Neutrophil (primary cell): Measurements from ENCODE around the gene ELK3.

Experiments used
- H3K27ac ChIP-seq: fragments of 200-600 bp; sonication (generic); 2 replicates; pipeline ENCODE4 v1.5.1; 2016; ENCODE audit warnings: mild to moderate bottlenecking, moderate library complexity
- H3K27me3 ChIP-seq: fragments of 200-600 bp; sonication (generic); 2 replicates; pipeline ENCODE4 v1.6.0; 2016; ENCODE audit warnings: mild to moderate bottlenecking
- H3K36me3 ChIP-seq: fragments of 200-600 bp; sonication (generic); 2 replicates; pipeline ENCODE4 v1.5.1; 2017
- H3K4me1 ChIP-seq, 2 experiments: fragments of 200-600 bp in 1 of 2; sonication (generic) in 1 of 2; 1 replicate in 1 of 2; 2 replicates in 1 of 2; pipeline versions ENCODE4 v1.5.1 to v1.6.1; 2013 to 2016; ENCODE audit warnings: low read depth in 1 of 2, low read length in 1 of 2, mild to moderate bottlenecking in 1 of 2, moderate library complexity in 1 of 2; ENCODE audit not compliant: control insufficient read depth in 1 of 2, insufficient read depth in 1 of 2
- H3K4me3 ChIP-seq, 2 experiments: fragments of 200-600 bp in 1 of 2; sonication (generic) in 1 of 2; 1 replicate in 1 of 2; 2 replicates in 1 of 2; pipeline ENCODE4 v1.5.1; 2013 to 2016; ENCODE audit warnings: low read depth in 1 of 2, low read length in 1 of 2, mild to moderate bottlenecking in 1 of 2, moderate library complexity in 1 of 2
- H3K9me3 ChIP-seq: fragments of 200-600 bp; sonication (generic); 2 replicates; pipeline ENCODE4 v1.5.1; 2016
- TF ChIP-seq, protein P1 (sequence below): fragments of 200-600 bp; sonication (generic); IDR thresholded peaks from 2 replicates; pipeline ENCODE4 v1.5.1; 2016; ENCODE audit warnings: antibody characterized with exemption

ELK3 gene

DNA sequence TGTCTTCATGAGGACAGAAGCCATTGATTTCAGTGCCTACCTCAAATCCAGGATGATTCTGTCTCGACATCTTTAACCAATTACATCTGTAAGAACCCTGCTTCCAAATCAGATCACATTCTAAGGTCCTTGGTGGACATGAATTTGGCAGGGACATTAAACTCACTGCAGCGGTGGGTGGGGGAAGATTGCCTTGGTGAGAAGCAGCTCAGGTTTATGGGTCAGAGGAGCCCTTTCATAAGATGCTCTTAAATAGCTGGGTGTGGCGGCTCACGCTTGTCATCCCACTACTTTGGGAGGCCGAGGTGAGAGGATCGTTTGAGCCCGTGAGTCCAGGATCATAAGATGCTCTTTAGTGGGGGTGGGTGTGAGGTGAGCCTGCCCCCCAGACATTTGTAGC, 42.9 kb downstream of the ELK3 start:
- Histone ChIP-seq H3K4me1 (peaks cover 6 to 7% of the 10 kb centered on the region in 2 experiments), H3K36me3 (no peaks in the 10 kb centered on the region)

DNA sequence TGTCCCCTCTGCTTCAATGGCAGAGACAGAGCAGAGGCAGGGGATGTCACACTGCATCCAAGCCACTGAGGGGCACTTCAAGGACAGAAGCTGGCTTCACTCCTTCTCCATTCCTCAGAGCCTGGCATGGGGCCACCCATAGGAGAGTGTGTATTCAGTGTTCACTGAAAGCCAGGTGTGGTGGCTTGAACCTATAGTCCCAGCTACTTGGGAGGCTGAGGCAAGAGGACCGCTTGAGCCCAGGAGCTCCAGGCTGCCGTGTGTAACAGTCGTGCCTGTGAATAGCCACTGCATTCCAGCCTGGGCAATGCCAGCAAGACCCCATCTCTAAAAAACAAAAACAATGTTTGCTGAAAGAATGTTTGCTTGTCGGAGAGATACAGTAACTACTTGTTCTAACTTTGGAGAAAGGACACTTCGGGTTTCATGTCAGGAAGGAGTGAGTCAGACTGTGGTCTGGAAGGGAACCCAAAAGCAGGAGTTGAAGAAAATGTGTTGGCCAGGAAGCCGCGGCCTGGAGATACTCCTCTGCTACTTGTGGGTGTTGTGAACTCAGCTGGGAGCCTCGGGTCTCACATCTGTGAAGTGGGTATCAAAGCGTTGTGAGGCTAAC, 43.4 kb downstream of the ELK3 start:
- TF ChIP-seq, protein P1, sequence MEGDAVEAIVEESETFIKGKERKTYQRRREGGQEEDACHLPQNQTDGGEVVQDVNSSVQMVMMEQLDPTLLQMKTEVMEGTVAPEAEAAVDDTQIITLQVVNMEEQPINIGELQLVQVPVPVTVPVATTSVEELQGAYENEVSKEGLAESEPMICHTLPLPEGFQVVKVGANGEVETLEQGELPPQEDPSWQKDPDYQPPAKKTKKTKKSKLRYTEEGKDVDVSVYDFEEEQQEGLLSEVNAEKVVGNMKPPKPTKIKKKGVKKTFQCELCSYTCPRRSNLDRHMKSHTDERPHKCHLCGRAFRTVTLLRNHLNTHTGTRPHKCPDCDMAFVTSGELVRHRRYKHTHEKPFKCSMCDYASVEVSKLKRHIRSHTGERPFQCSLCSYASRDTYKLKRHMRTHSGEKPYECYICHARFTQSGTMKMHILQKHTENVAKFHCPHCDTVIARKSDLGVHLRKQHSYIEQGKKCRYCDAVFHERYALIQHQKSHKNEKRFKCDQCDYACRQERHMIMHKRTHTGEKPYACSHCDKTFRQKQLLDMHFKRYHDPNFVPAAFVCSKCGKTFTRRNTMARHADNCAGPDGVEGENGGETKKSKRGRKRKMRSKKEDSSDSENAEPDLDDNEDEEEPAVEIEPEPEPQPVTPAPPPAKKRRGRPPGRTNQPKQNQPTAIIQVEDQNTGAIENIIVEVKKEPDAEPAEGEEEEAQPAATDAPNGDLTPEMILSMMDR: no peak
- Histone ChIP-seq H3K4me1 (peaks cover 6 to 8% of the 10 kb centered on the region in 2 experiments), H3K36me3 (no peaks in the 10 kb centered on the region), H3K27ac (no peak overlapping the region), H3K27me3 (no peaks in the 10 kb centered on the region), H3K9me3 (no peaks in the 10 kb centered on the region), H3K4me3 (no peak overlapping the region)

More for the DNA sequence above, 42.9 kb downstream of the ELK3 start:
- Histone ChIP-seq H3K9me3 (no peaks in the 10 kb centered on the region), H3K27me3 (no peaks in the 10 kb centered on the region), H3K27ac (no peak overlapping the region), H3K4me3 (no peak overlapping the region)
- TF ChIP-seq, protein P1: no peak

DNA sequence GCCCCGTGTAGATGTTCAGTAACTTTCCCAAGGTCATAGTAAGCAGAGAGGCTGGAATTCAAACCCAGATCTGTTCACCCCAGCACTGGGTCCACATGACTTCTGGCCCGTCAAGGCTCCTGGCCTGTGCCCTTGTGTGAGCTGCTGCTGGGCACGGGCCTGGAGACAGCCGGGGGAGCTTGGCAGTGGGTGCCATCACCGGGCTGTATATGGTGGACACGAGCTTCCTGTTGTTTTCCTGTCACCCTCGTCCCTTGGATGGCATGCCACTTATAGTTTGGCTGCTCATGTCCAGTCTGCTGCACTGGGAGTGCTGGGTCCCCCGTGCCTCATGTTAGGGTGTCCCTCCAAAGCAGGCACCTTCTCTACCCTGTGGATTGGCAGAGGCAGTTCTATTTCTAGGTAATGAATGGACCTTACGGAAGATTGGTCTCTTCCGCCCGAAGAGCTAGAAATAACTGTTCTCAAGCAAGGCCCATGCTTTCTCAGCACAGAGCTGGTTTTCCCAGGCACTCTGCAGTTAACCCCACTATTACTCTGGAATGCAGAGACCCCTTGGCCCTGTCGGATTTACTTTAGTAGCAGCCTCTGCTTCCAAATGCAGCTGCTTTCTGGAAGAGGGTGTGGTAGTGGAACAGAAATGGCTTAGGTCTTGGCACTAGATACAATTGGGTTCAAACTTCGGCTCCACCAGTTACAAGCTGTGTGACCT, 44.3 kb downstream of the ELK3 start:
- no peak overlapping the region for H3K27ac ChIP-seq
- no peaks in the 10 kb centered on the region for H3K36me3 ChIP-seq
- H3K27me3 ChIP-seq: no peaks in the 10 kb centered on the region
- peaks cover 6 to 8% of the 10 kb centered on the region in 2 experiments for H3K4me1 ChIP-seq
- no peaks in the 10 kb centered on the region for H3K9me3 ChIP-seq
- TF ChIP-seq, protein P1: no peak
- no peak overlapping the region for H3K4me3 ChIP-seq

DNA sequence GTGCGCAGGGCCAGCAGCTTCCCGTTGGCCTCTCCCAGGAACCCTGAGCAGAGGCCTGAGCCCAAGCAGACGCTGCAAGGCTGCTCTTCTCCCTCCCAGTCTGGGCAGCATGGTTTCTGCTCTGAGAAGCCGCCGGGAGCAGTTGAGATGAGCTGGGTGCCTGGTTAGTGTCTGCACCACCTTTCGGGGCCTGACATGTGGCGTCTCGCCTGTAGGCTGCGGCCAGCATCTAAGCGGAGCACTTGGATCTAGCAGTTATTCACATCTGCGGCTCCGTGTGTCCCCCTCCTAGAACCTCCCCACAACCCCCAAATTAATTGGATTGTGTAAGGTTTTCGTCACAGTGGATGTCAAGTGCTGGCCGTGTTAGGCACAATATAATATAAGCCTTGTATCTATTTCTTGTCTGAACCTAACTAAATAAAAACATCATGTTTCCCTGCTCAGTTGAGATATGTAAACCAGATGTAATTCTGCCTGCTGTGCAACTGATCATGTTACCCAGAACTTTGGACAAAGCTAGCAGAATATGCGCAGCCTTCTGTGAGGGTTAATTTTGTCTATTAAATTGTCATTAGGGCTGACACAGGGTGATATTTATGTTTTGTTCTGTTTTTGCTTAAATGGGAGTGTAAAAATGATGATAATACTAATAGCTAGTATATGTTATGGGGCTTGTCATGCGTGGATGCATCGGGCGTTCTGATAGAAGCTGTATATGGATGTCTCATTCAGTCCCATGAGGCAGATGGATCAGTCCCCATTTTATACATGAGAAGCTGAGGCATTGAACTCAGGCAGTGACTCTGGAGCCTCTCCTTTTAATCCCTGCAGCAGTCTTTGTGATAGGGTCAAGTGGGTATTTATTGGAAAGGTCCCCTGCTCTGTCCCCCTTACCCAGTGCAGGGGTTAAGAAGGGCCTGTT, 45.8 kb downstream of the ELK3 start:
- no peak overlapping the region for H3K4me3 ChIP-seq
- peaks cover 6 to 8% of the 10 kb centered on the region in 2 experiments for H3K4me1 ChIP-seq
- no peaks in the 10 kb centered on the region for H3K36me3 ChIP-seq
- H3K27me3 ChIP-seq: no peaks in the 10 kb centered on the region
- H3K9me3 ChIP-seq: no peaks in the 10 kb centered on the region
- no peak overlapping the region for H3K27ac ChIP-seq
- TF ChIP-seq, protein P1: no peak

DNA sequence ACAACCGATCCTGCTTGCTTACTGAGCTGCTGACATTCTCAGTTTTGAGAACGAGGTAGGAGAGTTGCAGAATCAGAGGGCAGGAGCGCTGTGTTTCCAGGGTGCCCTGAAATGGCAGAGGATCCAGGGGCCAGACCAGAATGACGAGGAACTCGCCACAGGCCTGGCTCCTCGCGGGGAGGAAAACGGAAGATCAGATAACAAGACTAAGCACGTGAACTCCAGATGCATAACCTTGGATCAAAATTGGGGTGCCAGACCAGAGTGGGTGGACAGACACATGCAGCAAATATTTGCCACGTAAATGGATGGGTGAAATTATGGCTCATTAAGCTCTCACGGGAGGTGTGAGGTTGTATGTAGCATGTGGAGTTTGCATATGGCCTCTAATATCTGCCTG, 46.5 kb downstream of the ELK3 start:
- Histone ChIP-seq H3K36me3 (no peaks in the 10 kb centered on the region), H3K4me3 (no peak overlapping the region), H3K9me3 (no peaks in the 10 kb centered on the region), H3K27me3 (no peaks in the 10 kb centered on the region), H3K27ac (no peak overlapping the region), H3K4me1 (peaks cover 6 to 8% of the 10 kb centered on the region in 2 experiments)
- TF ChIP-seq, protein P1: no peak
